IMR-90 (cell line): Measurements from ENCODE around the gene HOXC10. TPM values are rescaled to one million over a fixed set of nuclear protein-coding genes. Genes with fewer than 3 reads are reported as not detected.

Source experiments
- ATAC-seq: fragments of 200-7000 bp; cut with Tn5 transposase; 2 replicates; pipeline ENCODE4 v1.9.1; 2020; ENCODE audit warnings: low read depth, mild to moderate bottlenecking, moderate library complexity
- BruUV-seq: library from RNA; stranded (reverse); fragments of 400-500 nt; replicated peaks from 2 replicates; lab custom pipeline; 2021; lab: Mats Ljungman, UMichigan
- CTCF ChIA-PET: fragments of 300-600 bp; formaldehyde crosslinking; extraction: SDS; loops from one replicate; lab custom pipeline; 2021; ENCODE audit warnings: antibody characterized with exemption; lab: Yijun Ruan, JAX
- POLR2A ChIA-PET: fragments of 300-600 bp; sonication (Branson Sonifier 250); formaldehyde crosslinking; loops from one replicate; lab custom pipeline; 2022; ENCODE audit warnings: antibody characterized with exemption; ENCODE audit not compliant: unreplicated experiment; lab: Charles Lee
- DNase-seq: peaks from one replicate; pipeline ENCODE4 v3.0.0; 2013
- H2AFZ ChIP-seq: replicated peaks from 2 replicates; pipeline ENCODE3; 2013; ENCODE audit warnings: low read length, mild to moderate bottlenecking; ENCODE audit not compliant: poor library complexity
- H2AK5ac ChIP-seq: 2 replicates; pipeline ENCODE4 v1.6.1; 2013; ENCODE audit warnings: low read depth, low read length, inconsistent platforms
- H2AK9ac ChIP-seq: replicated peaks from 2 replicates; pipeline ENCODE3; 2013; ENCODE audit warnings: mild to moderate bottlenecking, low read depth, low read length, moderate library complexity; ENCODE audit not compliant: poor library complexity
- H2BK120ac ChIP-seq: 2 replicates; pipeline ENCODE4 v1.6.1; 2013; ENCODE audit warnings: low read depth, low read length, inconsistent platforms
- H2BK15ac ChIP-seq: 3 replicates; pipeline ENCODE4 v1.6.1; 2013; ENCODE audit warnings: low read depth, low read length, inconsistent platforms
- H2BK20ac ChIP-seq: 2 replicates; pipeline ENCODE4 v1.6.1; 2013; ENCODE audit warnings: low read depth, mild to moderate bottlenecking, inconsistent platforms, low read length, moderate library complexity
- H2BK5ac ChIP-seq: 2 replicates; pipeline ENCODE4 v1.6.1; 2013; ENCODE audit warnings: mild to moderate bottlenecking, low read depth, low read length, inconsistent platforms; ENCODE audit not compliant: poor library complexity, severe bottlenecking
- H3K14ac ChIP-seq: replicated peaks from 2 replicates; pipeline ENCODE4 v1.6.1; 2013; ENCODE audit warnings: low read depth, low read length, inconsistent platforms
- H3K18ac ChIP-seq: 2 replicates; pipeline ENCODE4 v1.6.1; 2013; ENCODE audit warnings: low read depth, low read length, control low read depth
- H3K23ac ChIP-seq: 2 replicates; pipeline ENCODE4 v1.6.1; 2013; ENCODE audit warnings: low read depth, low read length, inconsistent platforms
- H3K27ac ChIP-seq: 2 replicates; pipeline ENCODE4 v1.5.1; 2013; ENCODE audit warnings: mild to moderate bottlenecking, control low read depth, low read length; ENCODE audit not compliant: insufficient read depth
- H3K27me3 ChIP-seq: 2 replicates; pipeline ENCODE4 v1.6.1; 2013; ENCODE audit warnings: low read length; ENCODE audit not compliant: control insufficient read depth, insufficient read depth
- H3K36me3 ChIP-seq: 2 replicates; pipeline ENCODE4 v1.6.1; 2013; ENCODE audit warnings: low read length, mixed read lengths; ENCODE audit not compliant: control insufficient read depth, insufficient read depth
- H3K4ac ChIP-seq: 2 replicates; pipeline ENCODE4 v1.6.1; 2013; ENCODE audit warnings: low read depth, low read length, inconsistent platforms
- H3K4me1 ChIP-seq: 2 replicates; pipeline ENCODE4 v1.6.1; 2013; ENCODE audit warnings: low read length, mixed read lengths; ENCODE audit not compliant: control insufficient read depth, insufficient read depth
- H3K4me2 ChIP-seq: 2 replicates; pipeline ENCODE4 v1.6.1; 2013; ENCODE audit warnings: low read depth, mild to moderate bottlenecking, control low read depth, low read length, moderate library complexity
- H3K4me3 ChIP-seq: 2 replicates; pipeline ENCODE4 v1.5.1; 2013; ENCODE audit warnings: low read depth, mild to moderate bottlenecking, control low read depth, low read length, moderate library complexity; ENCODE audit not compliant: insufficient read depth
- H3K56ac ChIP-seq: 2 replicates; pipeline ENCODE4 v1.6.1; 2013; ENCODE audit warnings: low read length, inconsistent platforms; ENCODE audit not compliant: insufficient read depth; ENCODE audit errors: extremely low read depth
- H3K79me1 ChIP-seq, 2 experiments: 2 replicates each; pipeline ENCODE4 v1.6.1; 2013; ENCODE audit warnings: low read length in 2 of 2, inconsistent platforms in 1 of 2, low read depth in 1 of 2
- H3K9ac ChIP-seq: 2 replicates; pipeline ENCODE4 v1.6.1; 2013; ENCODE audit warnings: low read depth, low read length, control low read depth
- H3K9me1 ChIP-seq: 2 replicates; pipeline ENCODE4 v1.6.1; 2013; ENCODE audit warnings: low read length, inconsistent platforms; ENCODE audit not compliant: insufficient read depth
- H3K9me3 ChIP-seq: 2 replicates; pipeline ENCODE4 v1.6.1; 2013; ENCODE audit warnings: low read length; ENCODE audit not compliant: control insufficient read depth, insufficient read depth
- H4K20me1 ChIP-seq: 2 replicates; pipeline ENCODE4 v1.6.1; 2013; ENCODE audit warnings: low read length, inconsistent platforms; ENCODE audit not compliant: insufficient read depth
- H4K5ac ChIP-seq: 2 replicates; pipeline ENCODE4 v1.6.1; 2013; ENCODE audit warnings: mild to moderate bottlenecking, low read depth, low read length, control low read depth
- H4K8ac ChIP-seq, 2 experiments: 2 replicates each; pipeline ENCODE4 v1.6.1; 2013; ENCODE audit warnings: low read depth in 2 of 2, low read length in 2 of 2, control low read depth in 1 of 2, inconsistent platforms in 1 of 2
- H4K91ac ChIP-seq: 2 replicates; pipeline ENCODE4 v1.6.1; 2013; ENCODE audit warnings: low read depth, low read length, inconsistent platforms; ENCODE audit not compliant: insufficient read depth
- CEBPB ChIP-seq: IDR thresholded peaks from 2 replicates; pipeline ENCODE4 v1.6.1; 2012; ENCODE audit warnings: low read depth, low read length, improper control_type of control experiment
- CHD1 ChIP-seq: IDR thresholded peaks from 2 replicates; pipeline ENCODE4 v1.6.1; 2012; ENCODE audit warnings: low read depth, low read length, improper control_type of control experiment
- FOS ChIP-seq: fragments of 150-350 bp; IDR thresholded peaks from 2 replicates; pipeline ENCODE4 v1.6.1; 2016; ENCODE audit warnings: low read depth, low read length
- MAZ ChIP-seq: IDR thresholded peaks from 2 replicates; pipeline ENCODE4 v1.6.1; 2012; ENCODE audit warnings: low read depth, mild to moderate bottlenecking, low read length, improper control_type of control experiment, moderate library complexity, borderline replicate concordance
- NFE2L2 ChIP-seq: fragments of 150-350 bp; IDR thresholded peaks from 2 replicates; pipeline ENCODE4 v1.6.1; 2016; ENCODE audit warnings: low read depth, mild to moderate bottlenecking, low read length
- POLR2A ChIP-seq: IDR thresholded peaks from 2 replicates; pipeline ENCODE4 v1.6.1; 2012; ENCODE audit warnings: mild to moderate bottlenecking, low read depth, low read length
- RCOR1 ChIP-seq: IDR thresholded peaks from 2 replicates; pipeline ENCODE4 v1.6.1; 2012; ENCODE audit warnings: mild to moderate bottlenecking, low read length, improper control_type of control experiment; ENCODE audit not compliant: insufficient replicate concordance
- RFX5 ChIP-seq: IDR thresholded peaks from 2 replicates; pipeline ENCODE4 v1.8.0; 2012; ENCODE audit warnings: low read depth, mild to moderate bottlenecking, low read length, moderate library complexity
- SMC3 ChIP-seq: fragments of 150-350 bp; IDR thresholded peaks from 2 replicates; pipeline ENCODE4 v1.6.1; 2016; ENCODE audit warnings: low read depth, mild to moderate bottlenecking, antibody characterized with exemption, low read length, moderate library complexity
- WGBS, 2 experiments: methylation state at CpG; one replicate each; pipeline versions ENCODE4 v1.1.5 to v1.1.7; 2013; ENCODE audit warnings: missing lambda C conversion rate in 2 of 2; ENCODE audit not compliant: insufficient read length in 1 of 2; ENCODE audit errors: extremely low coverage in 2 of 2; 5-methylcytosine and 5-hydroxymethylcytosine counted together
- dilution Hi-C: fragments of 300-500 bp; cut with HindIII; formaldehyde crosslinking; loops from one replicate; pipeline ENCODE4 v1.14.3; 2018; ENCODE audit warnings: low sequenced_read_pairs; ENCODE audit not compliant: unreplicated experiment
- in situ Hi-C: fragments of 300-500 bp; cut with MboI; formaldehyde crosslinking; loops from 3 replicates; pipeline ENCODE4 v1.14.3; 2019; ENCODE audit warnings: low sequenced_read_pairs, inconsistent platforms, mixed read lengths
- intact Hi-C: fragments of 100-400 bp; cut with micrococcal nuclease; formaldehyde crosslinking; loops from 2 replicates; pipeline ENCODE4 v1.10.0; 2022
- polyA plus RNA-seq, 3 experiments: library from polyadenylated mRNA; depleted of rRNA; stranded (reverse); fragments of >200 nt; gene quantifications; 2 replicates each; pipeline ENCODE4 v1.2.3, GENCODE V29; 2012; ENCODE audit warnings: low replicate concordance in 1 of 3
- total RNA-seq: library from RNA; depleted of rRNA; stranded (reverse); fragments of >200 nt; gene quantifications from 2 replicates; pipeline ENCODE4 v1.2.3, GENCODE V29; 2012
- TF ChIP-seq, protein P1 (sequence below): fragments of 150-350 bp; IDR thresholded peaks from 2 replicates; pipeline ENCODE4 v1.6.1; 2017; ENCODE audit warnings: mild to moderate bottlenecking, antibody characterized with exemption, low read length, low read depth
- TF ChIP-seq, protein P2 (sequence below): fragments of 150-350 bp; IDR thresholded peaks from 2 replicates; pipeline ENCODE4 v1.6.1; 2016; ENCODE audit warnings: low read depth, mild to moderate bottlenecking, low read length, moderate library complexity, borderline replicate concordance
- TF ChIP-seq, protein P3 (sequence below): conservative IDR thresholded peaks from 2 replicates; pipeline ENCODE4 v1.5.1; 2012; ENCODE audit warnings: mild to moderate bottlenecking, low read depth, low read length, improper control_type of control experiment

Gene HOXC10
- total and polyA plus RNA-seq, 2 of the 4 experiments (the other 2 are of a cell fraction) = 0.15 TPM; not detected in 1

DNA sequence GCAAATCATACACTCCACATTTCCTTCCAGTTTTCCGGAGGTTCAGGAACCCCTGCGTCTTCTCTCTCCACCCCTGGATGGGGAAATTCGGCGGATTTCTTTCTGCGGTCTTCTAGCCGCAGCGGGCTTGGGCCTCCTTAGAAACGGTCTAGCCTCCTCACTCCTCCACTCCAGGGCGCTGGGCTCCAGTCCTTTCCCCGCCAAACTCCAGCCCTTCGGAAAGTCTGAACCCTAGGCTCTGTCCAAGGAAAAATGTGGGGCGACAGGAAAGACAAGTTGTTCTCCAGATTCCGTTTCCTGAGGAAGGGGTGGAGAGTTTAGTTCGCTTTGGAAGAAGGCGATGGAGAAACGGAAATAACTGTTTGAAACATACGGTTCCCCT lies 1.4 kb upstream of the HOXC10 start:
- H3K4me1 ChIP-seq = no peaks in the 10 kb centered on the region
- peaks cover 95% of the 10 kb centered on the region for H3K27me3 ChIP-seq
- H3K4me2 ChIP-seq = no peak overlapping the region
- H4K20me1 ChIP-seq = no peaks in the 10 kb centered on the region
- no peak overlapping the region for H3K4ac ChIP-seq
- no peak overlapping the region for H2AK9ac ChIP-seq
- no peak for DNase-seq
- H3K4me3 ChIP-seq = no peak overlapping the region
- H2BK20ac ChIP-seq = no peak overlapping the region
- H3K79me1 ChIP-seq = no peaks in the 10 kb centered on the region
- H2BK5ac ChIP-seq = no peak overlapping the region
- no peak overlapping the region for H3K23ac ChIP-seq
- no TSS peak for BruUV-seq
- H4K8ac ChIP-seq = no peak overlapping the region
- H3K9me1 ChIP-seq = no peaks in the 10 kb centered on the region
- H2BK15ac ChIP-seq = no peak overlapping the region
- in situ Hi-C loops (no loop called here), dilution Hi-C loops (no loop called here), intact Hi-C loops (no loop called here)
- no peak overlapping the region for H2AFZ ChIP-seq
- H3K9me3 ChIP-seq = peaks cover 6% of the 10 kb centered on the region
- no peak for ATAC-seq
- no peak overlapping the region for H3K27ac ChIP-seq
- ChIA-PET CTCF (no interaction called here), POLR2A (no interaction called here)
- H2AK5ac ChIP-seq = no peak overlapping the region
- TF ChIP-seq SMC3 = no peak
- no peak for TF ChIP-seq CHD1
- no peak for TF ChIP-seq RFX5
- TF ChIP-seq, protein P1, sequence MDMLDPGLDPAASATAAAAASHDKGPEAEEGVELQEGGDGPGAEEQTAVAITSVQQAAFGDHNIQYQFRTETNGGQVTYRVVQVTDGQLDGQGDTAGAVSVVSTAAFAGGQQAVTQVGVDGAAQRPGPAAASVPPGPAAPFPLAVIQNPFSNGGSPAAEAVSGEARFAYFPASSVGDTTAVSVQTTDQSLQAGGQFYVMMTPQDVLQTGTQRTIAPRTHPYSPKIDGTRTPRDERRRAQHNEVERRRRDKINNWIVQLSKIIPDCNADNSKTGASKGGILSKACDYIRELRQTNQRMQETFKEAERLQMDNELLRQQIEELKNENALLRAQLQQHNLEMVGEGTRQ = no peak
- no peak for TF ChIP-seq CEBPB
- TF ChIP-seq, protein P2, sequence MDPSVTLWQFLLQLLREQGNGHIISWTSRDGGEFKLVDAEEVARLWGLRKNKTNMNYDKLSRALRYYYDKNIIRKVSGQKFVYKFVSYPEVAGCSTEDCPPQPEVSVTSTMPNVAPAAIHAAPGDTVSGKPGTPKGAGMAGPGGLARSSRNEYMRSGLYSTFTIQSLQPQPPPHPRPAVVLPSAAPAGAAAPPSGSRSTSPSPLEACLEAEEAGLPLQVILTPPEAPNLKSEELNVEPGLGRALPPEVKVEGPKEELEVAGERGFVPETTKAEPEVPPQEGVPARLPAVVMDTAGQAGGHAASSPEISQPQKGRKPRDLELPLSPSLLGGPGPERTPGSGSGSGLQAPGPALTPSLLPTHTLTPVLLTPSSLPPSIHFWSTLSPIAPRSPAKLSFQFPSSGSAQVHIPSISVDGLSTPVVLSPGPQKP = no peak
- TF ChIP-seq NFE2L2 = no peak
- TF ChIP-seq RCOR1 = no peak
- no peak for TF ChIP-seq MAZ
- TF ChIP-seq, protein P3, sequence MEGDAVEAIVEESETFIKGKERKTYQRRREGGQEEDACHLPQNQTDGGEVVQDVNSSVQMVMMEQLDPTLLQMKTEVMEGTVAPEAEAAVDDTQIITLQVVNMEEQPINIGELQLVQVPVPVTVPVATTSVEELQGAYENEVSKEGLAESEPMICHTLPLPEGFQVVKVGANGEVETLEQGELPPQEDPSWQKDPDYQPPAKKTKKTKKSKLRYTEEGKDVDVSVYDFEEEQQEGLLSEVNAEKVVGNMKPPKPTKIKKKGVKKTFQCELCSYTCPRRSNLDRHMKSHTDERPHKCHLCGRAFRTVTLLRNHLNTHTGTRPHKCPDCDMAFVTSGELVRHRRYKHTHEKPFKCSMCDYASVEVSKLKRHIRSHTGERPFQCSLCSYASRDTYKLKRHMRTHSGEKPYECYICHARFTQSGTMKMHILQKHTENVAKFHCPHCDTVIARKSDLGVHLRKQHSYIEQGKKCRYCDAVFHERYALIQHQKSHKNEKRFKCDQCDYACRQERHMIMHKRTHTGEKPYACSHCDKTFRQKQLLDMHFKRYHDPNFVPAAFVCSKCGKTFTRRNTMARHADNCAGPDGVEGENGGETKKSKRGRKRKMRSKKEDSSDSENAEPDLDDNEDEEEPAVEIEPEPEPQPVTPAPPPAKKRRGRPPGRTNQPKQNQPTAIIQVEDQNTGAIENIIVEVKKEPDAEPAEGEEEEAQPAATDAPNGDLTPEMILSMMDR = no peak
- no peak for TF ChIP-seq POLR2A
- no peak for TF ChIP-seq FOS
- no peak overlapping the region for H4K91ac ChIP-seq
- H4K5ac ChIP-seq = no peak overlapping the region
- no peak overlapping the region for H2BK120ac ChIP-seq
- 0% methylated on average over 2 of the region's 17 CpGs; no CpG with 5 or more reads in 1 of the 2 experiments for WGBS, 2 experiments
- no peak overlapping the region for H3K9ac ChIP-seq
- H3K14ac ChIP-seq = no peak overlapping the region
- H3K18ac ChIP-seq = no peak overlapping the region
- no peaks in the 10 kb centered on the region for H3K36me3 ChIP-seq
- H3K56ac ChIP-seq = no peak overlapping the region
